HG03039 (cell line): ENCODE measurements around the gene BAMBI.
A peak's percentile ranks its signal among the peaks of the same experiment; 100 is the strongest.
"Not testable (repeated sequence)": the region's sequence is repeated elsewhere in the genome, so short reads cannot be mapped to it uniquely, and the experiment has no call there.

Experiments used
- ATAC-seq: cut with Tn5 transposase; IDR thresholded peaks from one replicate; pipeline ENCODE4 v1.9.1; 2021; ENCODE audit warnings: mild to moderate bottlenecking, moderate library complexity; ENCODE audit not compliant: unreplicated experiment

Gene BAMBI

DNA sequence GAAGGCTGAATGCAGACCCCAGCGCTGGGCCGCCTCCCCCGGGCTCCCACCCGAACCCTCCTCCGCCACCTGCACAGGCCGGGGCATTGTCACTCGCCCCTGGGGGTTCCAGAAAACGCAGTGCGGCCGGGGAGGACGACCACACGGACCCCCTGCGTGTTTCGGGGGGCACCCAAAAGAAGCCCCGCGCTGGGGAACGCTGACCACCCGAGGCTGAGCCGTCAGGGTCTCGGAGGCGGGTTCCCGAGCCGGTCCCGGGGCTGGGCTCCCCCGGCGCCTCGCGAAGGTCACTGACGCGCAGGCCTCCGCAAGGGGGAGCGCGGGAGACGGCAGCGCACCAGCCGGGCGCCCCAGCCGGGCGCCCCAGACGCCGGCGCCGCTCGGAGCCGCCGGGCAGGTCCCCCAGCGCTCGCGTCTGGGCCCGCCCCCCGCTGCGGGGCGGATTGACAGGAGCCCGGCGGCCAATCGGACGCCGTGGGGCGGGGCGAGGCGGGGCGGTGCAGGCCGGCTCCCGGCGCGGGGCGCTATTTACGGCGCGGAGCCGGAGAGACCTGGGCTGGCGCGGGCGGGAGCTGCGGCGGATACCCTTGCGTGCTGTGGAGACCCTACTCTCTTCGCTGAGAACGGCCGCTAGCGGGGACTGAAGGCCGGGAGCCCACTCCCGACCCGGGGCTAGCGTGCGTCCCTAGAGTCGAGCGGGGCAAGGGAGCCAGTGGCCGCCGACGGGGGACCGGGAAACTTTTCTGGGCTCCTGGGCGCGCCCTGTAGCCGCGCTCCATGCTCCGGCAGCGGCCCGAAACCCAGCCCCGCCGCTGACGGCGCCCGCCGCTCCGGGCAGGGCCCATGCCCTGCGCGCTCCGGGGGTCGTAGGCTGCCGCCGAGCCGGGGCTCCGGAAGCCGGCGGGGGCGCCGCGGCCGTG lies at the start of gene BAMBI:
Gene BAMBI, plus strand, starts transcription at position 554 of the 920 bp plus-strand sequence. CDS start 377 bp downstream, outside the sequence.
- peak; percentile 99 for ATAC-seq

GRCh38 chr10:28628184-28628893 lies 49.0 kb upstream of the BAMBI start:
- ATAC-seq = peak; percentile 62

DNA sequence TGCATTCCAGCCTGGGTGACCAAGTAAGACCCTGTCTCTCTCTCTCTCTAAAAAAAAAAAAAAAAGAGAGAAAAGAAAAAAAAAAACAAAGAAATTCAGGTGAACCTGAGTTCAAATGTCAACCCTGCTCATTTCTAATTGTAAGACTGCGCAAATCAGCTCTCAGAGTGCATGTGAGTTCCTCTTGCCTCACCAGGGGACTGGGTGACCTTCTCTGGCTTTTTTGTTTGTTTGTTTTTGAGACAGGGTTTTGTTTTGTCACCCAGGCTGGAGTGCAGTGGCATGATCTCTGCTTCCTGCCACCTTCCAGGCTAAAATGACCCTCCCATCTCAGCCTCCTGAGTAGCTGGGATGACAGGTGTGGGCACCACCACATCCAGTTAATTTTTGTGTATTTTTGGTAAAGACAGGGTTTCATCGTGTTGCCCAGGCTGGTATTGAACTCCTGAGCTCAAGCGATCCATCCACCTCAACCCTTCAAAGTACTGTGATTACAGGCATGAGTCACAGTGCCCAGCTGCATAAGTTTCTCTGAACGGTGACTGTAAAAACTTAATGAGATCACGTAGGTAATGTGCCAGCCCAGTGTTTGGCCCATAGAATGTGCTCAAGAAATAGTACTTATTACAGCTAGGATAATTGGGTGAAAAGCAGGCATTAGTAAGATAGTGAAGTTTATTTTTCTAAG lies 45.3 kb upstream of the BAMBI start:
- ATAC-seq = no peak

DNA sequence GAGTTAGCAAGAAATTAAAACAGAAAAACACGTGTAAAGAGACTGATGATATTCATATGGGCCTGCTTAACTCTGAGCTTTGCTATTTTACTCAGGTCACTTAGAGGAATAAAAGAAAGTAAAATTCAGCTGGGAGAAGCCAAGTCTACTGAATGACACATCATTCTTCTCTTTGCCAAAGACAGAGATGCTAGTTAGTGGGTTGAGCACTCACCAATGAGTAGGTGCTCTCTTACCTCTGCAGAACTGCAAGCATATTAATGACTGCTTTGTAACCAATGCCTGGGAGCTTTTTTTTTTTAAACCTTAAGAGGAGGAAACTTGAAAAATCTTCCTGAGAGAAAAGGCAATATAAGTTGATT lies 44.8 kb upstream of the BAMBI start:
- no peak for ATAC-seq

DNA sequence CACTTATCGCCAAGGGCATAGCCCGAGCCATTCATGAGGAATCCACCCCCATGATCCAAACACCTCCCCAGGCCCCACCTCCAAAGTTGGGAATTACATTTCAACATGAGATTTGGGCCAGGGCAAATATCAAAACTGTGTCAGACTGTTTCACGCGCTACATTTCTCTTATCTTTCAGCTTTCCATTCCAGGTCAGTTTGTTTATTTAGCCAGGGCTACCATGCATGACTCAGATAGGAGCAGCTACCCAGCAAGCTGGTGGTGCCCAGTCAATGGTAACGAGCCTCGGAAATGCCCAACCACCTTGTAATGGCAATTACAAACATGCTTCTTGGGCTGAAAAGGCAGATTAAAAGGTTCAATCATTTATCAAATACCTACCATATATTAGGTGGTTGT lies 43.6 kb upstream of the BAMBI start:
- ATAC-seq = no peak

GRCh38 chr10:28637346-28637745 lies 40.0 kb upstream of the BAMBI start:
- no peak for ATAC-seq

DNA sequence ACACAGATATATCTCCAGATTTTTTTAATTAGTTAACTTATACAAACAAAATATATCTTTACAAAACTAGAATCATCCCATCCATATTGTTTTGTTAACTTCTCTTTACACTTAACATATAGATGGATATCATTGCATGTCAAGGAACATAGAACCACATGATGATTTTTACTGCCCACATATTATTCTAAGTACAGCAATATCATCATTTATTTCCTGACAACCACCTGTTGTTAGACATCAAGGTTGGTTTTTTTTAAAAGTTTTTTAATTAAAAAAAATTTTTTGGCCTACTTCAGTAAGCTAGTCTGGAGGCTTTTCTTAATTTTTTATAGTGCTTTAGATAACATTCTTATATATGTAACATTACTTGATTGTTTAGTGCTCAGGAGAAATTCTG lies 38.9 kb upstream of the BAMBI start:
- no peak for ATAC-seq

DNA sequence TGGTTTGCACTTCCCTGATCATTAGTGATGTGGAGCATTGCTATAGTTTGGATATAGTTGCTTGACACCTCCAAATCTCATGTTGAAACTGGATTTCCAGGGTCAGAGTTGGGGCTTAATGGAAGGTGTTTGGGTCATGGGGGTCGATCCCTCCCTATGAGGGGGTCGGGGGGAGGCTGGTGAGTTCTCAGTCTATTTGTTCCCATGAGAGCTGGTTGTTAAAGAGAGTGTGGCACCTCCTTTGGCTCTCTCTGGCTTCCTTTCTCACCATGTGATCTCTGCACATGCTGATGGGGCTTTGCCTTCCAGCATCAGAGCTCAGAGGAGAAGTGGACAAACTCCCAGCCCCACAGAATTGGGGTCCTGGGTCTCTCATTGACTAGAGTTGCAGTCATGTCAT lies 36.8 kb upstream of the BAMBI start:
- ATAC-seq = no peak

- ATAC-seq = no peak
These were observed 32.7 kb upstream of the BAMBI start for GRCh38 chr10:28644647-28645046.

DNA sequence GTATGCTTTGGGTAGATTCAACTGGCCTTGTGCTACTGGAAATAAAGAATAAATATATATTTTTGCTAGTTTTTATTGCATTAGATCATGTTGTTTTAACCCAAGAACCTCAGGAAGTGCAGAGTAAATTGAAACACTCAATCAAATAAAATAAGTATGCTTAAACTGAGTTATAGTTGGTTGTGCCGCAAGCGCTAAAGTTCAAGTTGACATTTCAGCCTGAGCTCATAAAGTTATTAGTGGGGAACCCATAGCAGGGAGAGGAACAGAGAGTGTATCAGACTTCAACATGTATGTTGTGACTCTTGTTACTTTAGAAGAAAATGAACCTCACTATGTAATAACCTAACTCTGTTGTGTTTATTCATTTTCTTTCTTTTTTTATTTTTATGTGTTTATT lies 25.2 kb upstream of the BAMBI start:
- ATAC-seq = no peak

DNA sequence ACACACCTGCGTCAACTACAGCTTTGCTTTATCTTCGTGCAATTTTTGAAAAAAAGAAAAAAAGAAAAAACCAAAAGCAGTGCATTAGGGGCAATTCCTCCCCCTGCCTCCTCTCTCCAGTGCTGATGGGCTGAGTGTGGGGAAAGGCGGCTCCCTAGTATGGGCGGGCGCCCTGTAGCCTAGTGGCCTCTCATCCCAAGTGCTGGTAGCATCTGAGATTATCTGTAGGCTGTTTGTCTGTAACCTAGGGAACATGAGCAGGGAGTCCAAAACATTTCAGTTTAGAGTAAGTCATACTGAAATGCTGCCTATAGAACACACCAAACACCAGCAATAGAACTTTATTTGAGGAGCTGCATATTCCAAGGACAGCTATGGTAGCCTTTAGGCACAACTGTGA lies 24.6 kb upstream of the BAMBI start:
- no peak for ATAC-seq

DNA sequence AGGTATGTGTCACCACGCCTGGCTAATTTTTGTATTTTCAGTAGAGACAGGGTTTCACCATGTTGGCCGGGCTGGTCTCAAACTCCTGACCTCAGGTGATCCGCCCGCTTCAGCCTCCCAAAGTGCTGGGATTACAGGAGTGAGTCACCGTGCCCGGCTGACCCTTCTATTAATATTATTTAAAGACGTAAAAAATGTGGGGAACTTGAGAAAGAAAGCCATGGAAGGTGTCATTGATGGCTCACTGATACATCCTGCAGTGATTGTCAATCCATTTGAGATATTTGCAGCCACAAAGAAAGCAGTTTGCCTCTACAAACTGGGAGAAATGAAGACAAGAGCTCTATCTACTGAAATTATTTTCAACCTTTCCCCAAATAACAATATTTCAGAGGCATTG lies 18.5 kb upstream of the BAMBI start:
- ATAC-seq = not testable (repeated sequence)

DNA sequence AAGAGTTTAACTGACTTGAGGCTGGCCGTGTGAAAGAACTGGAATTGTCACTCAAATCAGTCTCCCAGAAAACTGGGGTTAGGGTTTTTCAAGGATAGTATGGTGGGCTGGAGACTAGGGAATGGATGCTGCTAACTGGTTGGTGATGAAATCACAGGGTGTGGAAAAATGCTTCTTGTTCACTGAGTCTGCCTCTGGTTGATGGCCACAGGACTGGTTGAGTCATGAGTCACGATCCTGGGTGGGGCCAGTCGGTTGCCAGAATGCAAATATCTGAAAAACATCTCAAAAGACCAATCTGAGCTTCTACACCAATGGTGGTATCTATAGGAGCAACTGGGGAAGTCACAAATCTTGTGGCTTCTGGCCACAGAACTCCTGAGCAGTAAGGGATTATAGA lies 16.3 kb upstream of the BAMBI start:
- no peak for ATAC-seq

DNA sequence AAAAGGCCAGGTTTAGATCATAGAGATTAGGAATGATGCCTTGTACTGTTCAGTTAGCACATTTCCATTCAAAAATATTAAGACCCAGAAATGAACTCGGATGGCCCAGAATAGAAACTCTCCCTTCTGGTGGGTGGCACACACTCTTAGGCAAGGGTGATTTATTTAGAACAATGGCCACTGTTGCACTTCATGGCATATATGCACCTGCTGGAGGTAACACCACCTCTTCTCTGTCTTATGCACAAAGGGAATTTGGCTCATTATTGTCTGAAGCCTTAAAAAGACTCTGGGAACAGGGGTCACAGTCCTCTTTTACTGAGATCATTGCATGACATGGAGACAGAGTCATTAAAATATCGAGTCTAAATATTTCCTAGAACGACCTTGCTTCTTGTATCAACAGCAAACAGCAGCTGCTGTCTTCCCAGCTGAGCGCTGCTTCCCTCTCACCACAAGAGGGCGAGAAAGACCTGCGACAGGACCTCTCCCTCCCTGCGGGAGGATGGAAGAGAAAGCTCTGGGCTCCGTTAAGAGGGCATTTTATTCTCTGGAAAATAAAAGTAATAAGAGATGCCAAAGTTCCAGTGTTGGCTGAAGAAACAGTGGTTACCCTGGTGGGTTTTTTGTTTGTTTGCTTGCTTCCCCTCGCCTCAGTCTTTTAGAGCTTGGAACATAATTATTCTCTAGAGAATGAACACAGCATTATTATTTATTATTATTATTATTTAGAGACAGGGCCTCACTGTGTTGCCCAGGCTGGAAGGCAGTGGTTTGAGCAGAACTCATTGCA lies 13.5 kb upstream of the BAMBI start:
- ATAC-seq = no peak

DNA sequence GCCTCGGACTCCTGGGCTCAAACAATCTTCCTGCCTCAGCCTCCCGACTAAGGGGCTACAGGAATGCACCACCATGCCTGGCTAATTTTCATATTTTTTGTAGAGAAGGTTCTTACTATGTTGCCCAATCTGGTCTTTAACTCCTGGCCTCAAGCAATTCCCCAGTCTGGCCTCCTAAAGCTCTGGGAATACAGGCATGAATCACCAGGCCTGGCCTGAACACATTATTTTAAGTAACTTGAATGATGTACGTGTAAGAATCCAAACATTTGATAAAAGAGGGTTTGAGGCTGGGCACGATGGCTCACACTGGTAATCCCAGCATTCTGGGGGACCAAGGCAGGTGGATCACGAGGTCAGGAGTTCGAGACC lies 13.0 kb upstream of the BAMBI start:
- ATAC-seq = no peak

DNA sequence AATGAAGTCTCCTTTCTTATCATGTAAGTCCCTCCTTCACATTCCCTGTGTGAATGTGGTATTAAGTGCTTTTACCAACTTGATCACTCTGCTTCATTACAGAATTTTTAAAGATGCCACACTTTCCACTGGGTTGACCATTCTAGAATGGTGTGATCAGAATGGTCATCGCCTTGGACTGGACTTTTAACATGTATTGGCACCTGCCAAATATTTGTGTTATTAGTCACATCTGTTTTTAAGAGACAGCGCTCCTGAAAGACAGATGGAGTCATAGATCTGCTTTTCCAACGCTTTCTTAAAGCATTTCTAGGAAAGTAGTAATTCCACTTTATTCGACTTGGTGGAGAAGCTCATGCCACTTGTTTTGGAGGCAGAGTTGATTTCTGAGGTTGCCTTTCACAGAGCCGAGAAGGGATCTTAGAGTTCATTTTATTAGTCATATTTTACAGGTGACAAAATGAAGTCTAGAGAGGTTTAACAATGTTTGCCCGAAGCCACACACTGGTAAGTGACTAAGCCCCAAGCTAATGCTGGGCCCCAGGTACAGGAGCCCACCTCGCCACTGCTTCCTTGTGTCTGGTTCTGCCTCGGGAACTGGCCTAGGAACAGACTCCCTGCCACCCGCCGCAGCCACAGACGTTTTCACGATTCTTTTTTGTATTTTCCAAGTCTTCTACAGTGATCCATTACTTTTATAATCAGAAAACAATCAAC lies 10.4 kb upstream of the BAMBI start:
- no peak for ATAC-seq

- ATAC-seq = no peak
These were observed 8.7 kb upstream of the BAMBI start for GRCh38 chr10:28668363-28669226.

DNA sequence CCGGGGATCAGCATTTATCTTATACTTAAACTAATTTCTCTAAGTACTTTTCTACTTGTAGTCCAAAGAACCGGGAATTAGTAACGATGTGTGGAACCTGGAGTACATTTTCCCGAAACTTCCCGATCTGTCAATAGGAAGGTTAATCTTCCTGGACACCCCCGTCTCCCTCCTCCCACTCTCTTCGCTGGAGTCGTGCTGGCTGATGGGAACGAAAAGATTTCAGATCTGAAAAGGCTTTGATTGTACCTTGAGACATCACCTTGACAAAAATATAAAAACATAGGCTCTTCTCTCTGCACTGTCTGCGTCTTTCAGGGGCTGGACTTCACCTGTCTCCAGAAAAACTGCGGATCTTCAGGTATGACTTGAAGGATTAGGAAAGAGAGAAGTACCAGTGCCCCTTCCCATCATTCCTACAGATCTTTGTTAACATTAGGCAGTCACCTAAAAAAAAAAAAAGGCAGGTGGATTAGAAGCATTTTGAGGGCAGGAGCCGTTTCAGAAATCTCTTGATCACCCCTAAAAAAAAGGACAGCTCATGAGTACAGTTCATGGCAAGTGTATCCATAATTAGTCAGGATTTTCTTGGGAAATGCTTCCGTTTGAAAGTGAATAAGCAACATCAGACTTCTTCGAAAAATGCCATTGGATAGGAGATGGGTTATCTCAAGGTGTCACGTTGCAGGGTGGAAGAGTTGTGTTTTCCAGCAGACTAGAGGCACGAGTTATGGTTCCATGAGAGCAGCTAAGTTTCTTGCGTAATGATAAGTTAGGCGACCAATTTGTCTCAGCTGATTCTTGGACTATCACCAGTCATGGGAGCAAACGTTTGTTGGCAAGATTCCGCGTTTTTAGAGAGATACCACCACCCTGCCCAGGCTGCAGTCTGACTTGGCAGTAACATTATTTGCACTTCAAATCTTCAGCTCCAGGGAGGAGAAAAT lies 7.8 kb upstream of the BAMBI start:
- no peak for ATAC-seq
